K562 (cell line): ENCODE results near the gene NAA15. TPM values are rescaled to one million over a fixed set of nuclear protein-coding genes. Genes with fewer than 3 reads are reported as not detected.

Experiments
- ARNT ChIP-seq, 2 experiments: fragments of 450-650 bp; IDR thresholded peaks; 2 replicates each; pipeline ENCODE4 v1.6.1; 2016; ENCODE audit warnings: mild to moderate bottlenecking in 1 of 2
- BDP1 ChIP-seq: IDR thresholded peaks from 3 replicates; pipeline ENCODE4 v1.6.1; 2011; ENCODE audit not compliant: insufficient read length, insufficient read depth
- CREB5 ChIP-seq: fragments of 250-450 bp; sonication (Bioruptor Pico); IDR thresholded peaks from 2 replicates; pipeline ENCODE4 v1.5.0; 2020; ENCODE audit warnings: mild to moderate bottlenecking
- ELF1 ChIP-seq: fragments of 200-800 bp; sonication (Bioruptor generic); IDR thresholded peaks from 2 replicates; pipeline ENCODE4 v1.6.1; 2016; ENCODE audit warnings: missing genetic modification characterization, missing compliant biosample characterization
- GABPA ChIP-seq: fragments of 200-800 bp; sonication (Bioruptor generic); conservative IDR thresholded peaks from 2 replicates; pipeline ENCODE4 v1.6.1; 2016; ENCODE audit warnings: low read depth, missing genetic modification characterization, missing compliant biosample characterization
- HBP1 ChIP-seq: fragments of 450-650 bp; formaldehyde crosslinking; IDR thresholded peaks from 2 replicates; pipeline ENCODE4 v1.4.0; 2022; ENCODE audit warnings: missing genetic modification characterization
- HEY1 ChIP-seq: fragments of 250-450 bp; sonication (Bioruptor Pico); IDR thresholded peaks from 2 replicates; pipeline ENCODE4 v1.5.0; 2020; ENCODE audit warnings: mild to moderate bottlenecking, moderate library complexity, borderline replicate concordance
- HNRNPUL1 ChIP-seq: fragments of 200-400 bp; formaldehyde crosslinking; IDR thresholded peaks from 2 replicates; pipeline ENCODE4 v1.6.1; 2017; ENCODE audit warnings: low read length
- LEF1 ChIP-seq: fragments of 450-650 bp; IDR thresholded peaks from 2 replicates; pipeline ENCODE4 v1.6.1; 2016; ENCODE audit warnings: mild to moderate bottlenecking
- MED1 ChIP-seq: sonication (generic); formaldehyde crosslinking; IDR thresholded peaks from 2 replicates; pipeline ENCODE4 v1.8.1; 2023; ENCODE audit warnings: missing genetic modification reagents, borderline replicate concordance
- MTA3 ChIP-seq: fragments of 450-650 bp; formaldehyde crosslinking; IDR thresholded peaks from 2 replicates; pipeline ENCODE4 v1.6.1; 2017; ENCODE audit warnings: mild to moderate bottlenecking, borderline replicate concordance
- NKRF ChIP-seq: fragments of 450-650 bp; IDR thresholded peaks from 2 replicates; pipeline ENCODE4 v1.6.1; 2016; ENCODE audit warnings: borderline replicate concordance
- SMAD1 ChIP-seq: fragments of 150-350 bp; IDR thresholded peaks from 2 replicates; pipeline ENCODE4 v1.6.1; 2014; ENCODE audit warnings: low read length, low read depth; ENCODE audit not compliant: partially characterized antibody
- TAF1 ChIP-seq: IDR thresholded peaks from 2 replicates; pipeline ENCODE4 v1.6.1; 2011; ENCODE audit warnings: mild to moderate bottlenecking, low read length, moderate library complexity; ENCODE audit not compliant: insufficient read depth, control insufficient read depth, severe bottlenecking; ENCODE audit errors: extremely low read depth
- ZC3H4 ChIP-seq: sonication (generic); formaldehyde crosslinking; IDR thresholded peaks from 2 replicates; pipeline ENCODE4 v1.9.0; 2021; ENCODE audit warnings: missing genetic modification reagents, borderline replicate concordance
- ZNF12 ChIP-seq: sonication (generic); formaldehyde crosslinking; IDR thresholded peaks from 2 replicates; pipeline ENCODE4 v1.4.0; 2020; ENCODE audit warnings: mild to moderate bottlenecking, missing genetic modification reagents
- ZNF197 ChIP-seq: fragments of 200-800 bp; sonication (Bioruptor generic); IDR thresholded peaks from 2 replicates; pipeline ENCODE4 v1.6.1; 2016; ENCODE audit warnings: low read depth, missing genetic modification characterization, missing compliant biosample characterization
- polyA plus RNA-seq, 8 experiments: library from polyadenylated mRNA; depleted of rRNA in 4 of 8; stranded (reverse) in 5 of 8; unstranded in 3 of 8; fragments of >200 nt; fragmentation: Nextera tagmentation in 2 of 8; fragmentation: Illumina TruSeq in 1 of 8; extraction: Ambion mirVana in 2 of 8; extraction: Trizol in 1 of 8; gene quantifications; 2 replicates each; pipeline versions ENCODE4 v1.2.1 to v1.2.3, GENCODE V29; 2011 to 2014; ENCODE audit warnings: inconsistent platforms in 1 of 8, missing spikeins in 1 of 8
- total RNA-seq, 7 experiments: library from RNA; depleted of rRNA in 6 of 7; stranded (reverse); fragments of >200 nt in 6 of 7; fragmentation: Illumina TruSeq in 2 of 7; extraction: Trizol in 2 of 7; gene quantifications; 2 replicates each; pipeline versions ENCODE4 v1.2.1 to v1.2.3, GENCODE V29; 2011 to 2021; ENCODE audit warnings: low replicate concordance in 1 of 7
- TF ChIP-seq, protein P1 (sequence below): sonication (generic); formaldehyde crosslinking; IDR thresholded peaks from 2 replicates; pipeline ENCODE4 v1.8.0; 2023; ENCODE audit warnings: mild to moderate bottlenecking, missing genetic modification reagents
- TF ChIP-seq, protein P2 (sequence below): conservative IDR thresholded peaks from 2 replicates; pipeline ENCODE4 v1.6.1; 2011; ENCODE audit warnings: low read depth, mild to moderate bottlenecking, low read length; ENCODE audit not compliant: control insufficient read depth

NAA15 gene
- total and polyA plus RNA-seq, 9 of the 15 experiments (the other 6 are each of a cell fraction or from before 2014, with no cell fraction given), result 37.8 to 117 (median 63.2) TPM

GRCh38 chr4:139295206-139295941 lies 5.9 kb upstream of the NAA15 start (continued):
- TF ChIP-seq GABPA (peak; percentile 89), ARNT (IDR thresholded peaks at IDR 0.05) (no peak), ZNF197 (no peak), CREB5 (no peak), HEY1 (peak; percentile 19; the same call in 1 of the 2 replicates), TAF1 (peak; percentile 96), NKRF (peak; percentile 38; the same call in 1 of the 2 replicates), MTA3 (peak; percentile 78; the same call in 1 of the 2 replicates), BDP1 (no peak), SMAD1 (peak; percentile 42), HNRNPUL1 (no peak), HBP1 (CRISPR knock-in tag) (no peak), ZC3H4 (CRISPR knock-in tag) (no peak), ZNF12 (no peak), LEF1 (no peak), ELF1 (peak; percentile 36; the same call in 1 of the 2 replicates), MED1 (no peak)
- TF ChIP-seq, protein P1, sequence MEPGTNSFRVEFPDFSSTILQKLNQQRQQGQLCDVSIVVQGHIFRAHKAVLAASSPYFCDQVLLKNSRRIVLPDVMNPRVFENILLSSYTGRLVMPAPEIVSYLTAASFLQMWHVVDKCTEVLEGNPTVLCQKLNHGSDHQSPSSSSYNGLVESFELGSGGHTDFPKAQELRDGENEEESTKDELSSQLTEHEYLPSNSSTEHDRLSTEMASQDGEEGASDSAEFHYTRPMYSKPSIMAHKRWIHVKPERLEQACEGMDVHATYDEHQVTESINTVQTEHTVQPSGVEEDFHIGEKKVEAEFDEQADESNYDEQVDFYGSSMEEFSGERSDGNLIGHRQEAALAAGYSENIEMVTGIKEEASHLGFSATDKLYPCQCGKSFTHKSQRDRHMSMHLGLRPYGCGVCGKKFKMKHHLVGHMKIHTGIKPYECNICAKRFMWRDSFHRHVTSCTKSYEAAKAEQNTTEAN (CRISPR knock-in tag), result no peak
- TF ChIP-seq, protein P2, sequence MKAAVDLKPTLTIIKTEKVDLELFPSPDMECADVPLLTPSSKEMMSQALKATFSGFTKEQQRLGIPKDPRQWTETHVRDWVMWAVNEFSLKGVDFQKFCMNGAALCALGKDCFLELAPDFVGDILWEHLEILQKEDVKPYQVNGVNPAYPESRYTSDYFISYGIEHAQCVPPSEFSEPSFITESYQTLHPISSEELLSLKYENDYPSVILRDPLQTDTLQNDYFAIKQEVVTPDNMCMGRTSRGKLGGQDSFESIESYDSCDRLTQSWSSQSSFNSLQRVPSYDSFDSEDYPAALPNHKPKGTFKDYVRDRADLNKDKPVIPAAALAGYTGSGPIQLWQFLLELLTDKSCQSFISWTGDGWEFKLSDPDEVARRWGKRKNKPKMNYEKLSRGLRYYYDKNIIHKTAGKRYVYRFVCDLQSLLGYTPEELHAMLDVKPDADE, result peak; percentile 77
